ENCODE data around the gene ALKBH1.

DNA sequence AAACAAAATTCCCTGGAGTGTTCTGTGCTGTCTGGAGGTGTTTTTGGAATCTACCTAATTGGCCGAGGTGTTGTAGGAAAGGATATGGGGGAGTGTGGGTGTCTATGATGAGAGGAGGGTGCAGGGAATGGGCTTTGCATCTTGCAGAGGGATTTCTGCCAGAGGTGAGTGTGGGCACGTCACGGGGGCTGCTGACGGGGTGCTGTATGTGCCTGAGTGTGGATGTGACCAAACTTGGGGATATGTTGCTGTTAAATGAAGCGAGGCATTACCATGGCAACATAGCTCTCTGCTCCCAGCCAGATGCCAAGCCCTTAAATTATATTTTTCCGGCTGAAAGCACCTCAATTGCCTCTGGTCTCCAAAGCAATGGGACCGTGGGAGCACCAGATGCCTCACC lies 47.1 kb downstream of the ALKBH1 start:
- TF ChIP-seq POLR2A (IDR thresholded peaks at IDR 0.05; ENCODE audit: extremely low read depth, insufficient read length), result no peak
- TF ChIP-seq, protein P1, sequence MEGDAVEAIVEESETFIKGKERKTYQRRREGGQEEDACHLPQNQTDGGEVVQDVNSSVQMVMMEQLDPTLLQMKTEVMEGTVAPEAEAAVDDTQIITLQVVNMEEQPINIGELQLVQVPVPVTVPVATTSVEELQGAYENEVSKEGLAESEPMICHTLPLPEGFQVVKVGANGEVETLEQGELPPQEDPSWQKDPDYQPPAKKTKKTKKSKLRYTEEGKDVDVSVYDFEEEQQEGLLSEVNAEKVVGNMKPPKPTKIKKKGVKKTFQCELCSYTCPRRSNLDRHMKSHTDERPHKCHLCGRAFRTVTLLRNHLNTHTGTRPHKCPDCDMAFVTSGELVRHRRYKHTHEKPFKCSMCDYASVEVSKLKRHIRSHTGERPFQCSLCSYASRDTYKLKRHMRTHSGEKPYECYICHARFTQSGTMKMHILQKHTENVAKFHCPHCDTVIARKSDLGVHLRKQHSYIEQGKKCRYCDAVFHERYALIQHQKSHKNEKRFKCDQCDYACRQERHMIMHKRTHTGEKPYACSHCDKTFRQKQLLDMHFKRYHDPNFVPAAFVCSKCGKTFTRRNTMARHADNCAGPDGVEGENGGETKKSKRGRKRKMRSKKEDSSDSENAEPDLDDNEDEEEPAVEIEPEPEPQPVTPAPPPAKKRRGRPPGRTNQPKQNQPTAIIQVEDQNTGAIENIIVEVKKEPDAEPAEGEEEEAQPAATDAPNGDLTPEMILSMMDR (IDR thresholded peaks at IDR 0.05; ENCODE audit: low read depth, low read length), result no peak

Data from NB4 (cell line).